Measurements from ENCODE around the gene MYOC. TPM values are rescaled to one million over a fixed set of nuclear protein-coding genes. Genes with fewer than 3 reads are reported as not detected.
"Not testable (repeated sequence)": the region's sequence is repeated elsewhere in the genome, so short reads cannot be mapped to it uniquely, and the experiment has no call there.

Gene MYOC
- total RNA-seq, 4 donors from 2014 or later: 52.8 to 403 (median 136) TPM

- Histone ChIP-seq H3K4me3 (no peak overlapping the region), H3K27ac (no peak overlapping the region), H3K27me3 (no peaks in the 10 kb centered on the region), H3K4me1 (no peaks in the 10 kb centered on the region), H3K9me3 (no peaks in the 10 kb centered on the region), H3K36me3 (no peaks in the 10 kb centered on the region)
- TF ChIP-seq, protein P1, sequence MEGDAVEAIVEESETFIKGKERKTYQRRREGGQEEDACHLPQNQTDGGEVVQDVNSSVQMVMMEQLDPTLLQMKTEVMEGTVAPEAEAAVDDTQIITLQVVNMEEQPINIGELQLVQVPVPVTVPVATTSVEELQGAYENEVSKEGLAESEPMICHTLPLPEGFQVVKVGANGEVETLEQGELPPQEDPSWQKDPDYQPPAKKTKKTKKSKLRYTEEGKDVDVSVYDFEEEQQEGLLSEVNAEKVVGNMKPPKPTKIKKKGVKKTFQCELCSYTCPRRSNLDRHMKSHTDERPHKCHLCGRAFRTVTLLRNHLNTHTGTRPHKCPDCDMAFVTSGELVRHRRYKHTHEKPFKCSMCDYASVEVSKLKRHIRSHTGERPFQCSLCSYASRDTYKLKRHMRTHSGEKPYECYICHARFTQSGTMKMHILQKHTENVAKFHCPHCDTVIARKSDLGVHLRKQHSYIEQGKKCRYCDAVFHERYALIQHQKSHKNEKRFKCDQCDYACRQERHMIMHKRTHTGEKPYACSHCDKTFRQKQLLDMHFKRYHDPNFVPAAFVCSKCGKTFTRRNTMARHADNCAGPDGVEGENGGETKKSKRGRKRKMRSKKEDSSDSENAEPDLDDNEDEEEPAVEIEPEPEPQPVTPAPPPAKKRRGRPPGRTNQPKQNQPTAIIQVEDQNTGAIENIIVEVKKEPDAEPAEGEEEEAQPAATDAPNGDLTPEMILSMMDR (IDR thresholded peaks at IDR 0.05): no peak
- TF ChIP-seq EP300 (IDR thresholded peaks at IDR 0.05): no peak
- no peak for TF ChIP-seq POLR2A (IDR thresholded peaks at IDR 0.05)
- no peak for DNase-seq (ENCODE audit: low spot score in 2 of 2)
- 83 to 91% methylated on average over 2 of the region's 2 CpGs for whole genome bisulfite sequencing, 2 donors
Measured at GRCh38 chr1:171616586-171616985, 35.9 kb downstream of the MYOC start.

DNA sequence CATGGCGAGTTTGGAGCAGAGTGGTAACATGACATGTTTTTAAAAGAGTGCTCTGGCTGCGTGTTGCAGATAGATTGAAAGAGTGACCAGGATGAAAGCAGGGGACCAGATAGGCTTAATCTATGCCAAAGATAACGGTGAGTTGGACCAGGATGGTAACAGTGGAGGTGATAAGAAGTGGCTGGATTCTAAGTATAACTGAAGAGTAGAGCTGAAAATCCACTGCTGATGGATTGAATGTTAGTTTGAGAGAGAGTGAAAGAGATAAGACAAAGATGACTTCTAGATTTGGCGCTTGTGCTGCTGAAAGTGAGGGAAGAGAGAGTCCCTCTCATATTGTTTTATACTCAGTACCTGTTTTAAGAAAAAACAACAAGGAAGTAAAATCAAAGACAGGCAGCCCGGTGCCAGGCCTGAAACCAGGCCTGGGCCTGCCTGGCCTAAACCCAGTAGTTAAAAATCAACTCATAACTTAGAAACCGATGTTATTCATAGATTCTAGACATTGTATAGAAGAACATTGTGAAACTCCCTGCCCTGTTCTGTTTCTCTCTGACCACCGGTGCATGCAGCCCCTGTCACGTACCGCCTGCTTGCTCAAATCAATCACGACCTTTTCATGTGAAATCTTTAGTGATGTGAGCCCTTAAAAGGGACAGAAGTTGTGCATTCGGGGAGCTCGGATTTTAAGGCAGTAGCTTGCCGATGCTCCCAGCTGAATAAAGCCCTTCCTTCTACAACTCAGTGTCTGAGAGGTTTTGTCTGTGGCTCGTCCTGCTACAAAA lies 37.2 kb downstream of the MYOC start:
- DNase-seq (ENCODE audit: low spot score in 2 of 2); H3K9me3 ChIP-seq; H3K27me3 ChIP-seq; H3K27ac ChIP-seq; H3K36me3 ChIP-seq; H3K4me3 ChIP-seq; H3K4me1 ChIP-seq: not testable (repeated sequence)
- 85% methylated on average over 14 of the region's 14 CpGs for WGBS, 2 donors

- H3K4me1 ChIP-seq: no peaks in the 10 kb centered on the region
- H3K27me3 ChIP-seq: no peaks in the 10 kb centered on the region
- H3K9me3 ChIP-seq: no peaks in the 10 kb centered on the region
- no peaks in the 10 kb centered on the region for H3K36me3 ChIP-seq
- H3K27ac ChIP-seq: no peak overlapping the region
- WGBS, 2 donors: 86 to 89% methylated on average over 1 of the region's 1 CpG
- no peak for TF ChIP-seq POLR2A (IDR thresholded peaks at IDR 0.05)
- no peak for TF ChIP-seq EP300 (IDR thresholded peaks at IDR 0.05)
- TF ChIP-seq, protein P1 (IDR thresholded peaks at IDR 0.05): no peak
- DNase-seq (ENCODE audit: low spot score in 2 of 2): no peak
- H3K4me3 ChIP-seq: no peak overlapping the region
Measured at GRCh38 chr1:171613282-171613681, 39.2 kb downstream of the MYOC start.

- TF ChIP-seq POLR2A (IDR thresholded peaks at IDR 0.05) (no peak), EP300 (IDR thresholded peaks at IDR 0.05) (no peak)
- TF ChIP-seq, protein P1 (IDR thresholded peaks at IDR 0.05): no peak
- H3K27ac ChIP-seq: no peak overlapping the region
- H3K9me3 ChIP-seq: no peaks in the 10 kb centered on the region
- H3K36me3 ChIP-seq: no peaks in the 10 kb centered on the region
- WGBS, 2 donors: 85 to 88% methylated on average over 2 of the region's 2 CpGs
- no peaks in the 10 kb centered on the region for H3K27me3 ChIP-seq
- DNase-seq (ENCODE audit: low spot score in 2 of 2): no peak
- H3K4me1 ChIP-seq: no peaks in the 10 kb centered on the region
- H3K4me3 ChIP-seq: no peak overlapping the region
Measured at GRCh38 chr1:171611306-171611705, 41.2 kb downstream of the MYOC start.

DNA sequence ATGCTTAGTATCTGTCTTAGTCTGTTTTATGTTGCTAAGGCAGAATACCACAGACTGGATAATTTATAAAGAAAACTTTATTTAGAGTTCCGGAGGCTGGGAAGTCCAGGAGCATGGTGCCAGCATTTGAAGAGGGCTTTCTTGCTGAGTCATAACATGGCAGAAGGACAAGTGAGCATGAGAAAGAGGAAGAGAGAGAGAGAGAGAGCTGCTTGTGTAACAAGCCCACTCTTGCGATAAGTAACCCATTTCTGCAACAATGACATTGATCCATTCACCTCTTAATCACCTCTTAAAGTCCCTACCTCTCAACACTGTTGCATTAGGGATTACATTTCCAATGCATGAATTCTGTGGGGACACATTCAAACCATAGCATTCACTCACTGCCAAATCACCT lies 42.1 kb downstream of the MYOC start:
- no peaks in the 10 kb centered on the region for H3K9me3 ChIP-seq
- 66 to 75% methylated on average over 2 of the region's 2 CpGs for WGBS, 2 donors
- H3K27ac ChIP-seq: no peak overlapping the region
- H3K27me3 ChIP-seq: no peaks in the 10 kb centered on the region
- H3K4me1 ChIP-seq: no peaks in the 10 kb centered on the region
- TF ChIP-seq, protein P1 (IDR thresholded peaks at IDR 0.05): no peak
- no peak for TF ChIP-seq POLR2A (IDR thresholded peaks at IDR 0.05)
- TF ChIP-seq EP300 (IDR thresholded peaks at IDR 0.05): no peak
- no peak for DNase-seq (ENCODE audit: low spot score in 2 of 2)
- no peaks in the 10 kb centered on the region for H3K36me3 ChIP-seq
- no peak overlapping the region for H3K4me3 ChIP-seq

All from tibial nerve (tissue), 4 donors.